ENCODE data around the gene APEH.
"Not testable (repeated sequence)": the region's sequence is repeated elsewhere in the genome, so short reads cannot be mapped to it uniquely, and the experiment has no call there.

DNA sequence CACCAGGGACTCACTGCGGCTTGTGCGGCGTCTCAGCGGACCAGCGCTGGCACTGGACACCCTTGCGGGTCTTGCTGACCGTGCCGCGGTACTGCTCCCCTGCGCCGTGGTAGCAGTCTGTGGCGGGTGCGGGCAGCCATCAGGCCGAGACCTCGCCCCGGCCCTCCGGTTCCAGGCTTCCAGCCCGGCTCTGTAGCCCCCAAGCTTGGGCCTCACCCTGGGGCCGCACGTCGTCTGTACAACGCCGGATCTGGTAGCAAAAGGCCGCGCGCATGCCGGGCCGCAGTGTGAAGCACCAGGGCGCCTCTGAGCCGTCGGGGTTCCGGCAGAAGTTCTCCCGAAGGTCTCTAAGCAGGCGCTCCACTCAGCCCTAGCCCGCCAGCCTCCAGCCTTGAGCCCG lies 11.7 kb downstream of the APEH start:
- TF ChIP-seq POLR2A (IDR thresholded peaks at IDR 0.05; ENCODE audit: low read length); GATA1 (IDR thresholded peaks at IDR 0.05; ENCODE audit: low read depth, low read length): not testable (repeated sequence)

All from erythroblast (primary cell).